PC-3 (cell line): ENCODE results near the gene TXNDC2. TPM values are rescaled to one million over a fixed set of nuclear protein-coding genes. Genes with fewer than 3 reads are reported as not detected.

Experiments
- ATAC-seq: fragments of 200-7000 bp; cut with Tn5 transposase; 2 replicates; pipeline ENCODE4 v1.9.1; 2020; ENCODE audit warnings: mild to moderate bottlenecking, moderate library complexity
- BruUV-seq: library from RNA; stranded (reverse); fragments of 400-500 nt; replicated peaks from 2 replicates; lab custom pipeline; 2021; lab: Mats Ljungman, UMichigan
- CTCF ChIA-PET: fragments of 300-600 bp; sonication (Branson Sonifier 250); formaldehyde crosslinking; loops from one replicate; lab custom pipeline; 2022; ENCODE audit warnings: antibody characterized with exemption; lab: Charles Lee
- POLR2A ChIA-PET: fragments of 300-600 bp; sonication (Branson Sonifier 250); formaldehyde crosslinking; loops from one replicate; lab custom pipeline; 2022; ENCODE audit warnings: antibody characterized with exemption; ENCODE audit not compliant: unreplicated experiment; lab: Charles Lee
- DNase-seq: peaks from one replicate; pipeline ENCODE4 v3.0.0-alpha.2; 2015
- H2AFZ ChIP-seq: fragments of 300-600 bp; sonication (generic); 2 replicates; pipeline ENCODE4 v1.6.0; 2016; ENCODE audit warnings: antibody characterized with exemption, low read length
- H3F3A ChIP-seq: fragments of 300-600 bp; sonication (generic); one replicate; pipeline ENCODE4 v1.6.0; 2017; ENCODE audit warnings: antibody characterized with exemption, low read length, control low read depth, mild to moderate bottlenecking; ENCODE audit not compliant: unreplicated experiment
- H3K27ac ChIP-seq: fragments of 300-600 bp; sonication (generic); 2 replicates; pipeline ENCODE4 v1.5.1; 2016; ENCODE audit warnings: mild to moderate bottlenecking, low read length
- H3K27me3 ChIP-seq: fragments of 300-600 bp; sonication (generic); 2 replicates; pipeline ENCODE4 v1.6.1; 2016; ENCODE audit warnings: low read length, mixed read lengths
- H3K36me3 ChIP-seq: fragments of 300-600 bp; sonication (generic); 2 replicates; pipeline ENCODE4 v1.6.1; 2016; ENCODE audit warnings: low read depth, mixed run types, low read length, mixed read lengths
- H3K4me1 ChIP-seq: fragments of 300-600 bp; sonication (generic); 2 replicates; pipeline ENCODE4 v1.5.1; 2016; ENCODE audit warnings: low read length; ENCODE audit not compliant: insufficient read depth
- H3K4me2 ChIP-seq: fragments of 300-600 bp; sonication (generic); 2 replicates; pipeline ENCODE4 v1.6.0; 2016; ENCODE audit warnings: low read length
- H3K4me3 ChIP-seq: fragments of 300-600 bp; sonication (generic); 2 replicates; pipeline ENCODE4 v1.5.1; 2016; ENCODE audit warnings: mild to moderate bottlenecking, low read length, mixed read lengths
- H3K79me2 ChIP-seq: fragments of 300-600 bp; sonication (generic); 2 replicates; pipeline ENCODE4 v1.6.1; 2017; ENCODE audit warnings: low read length, mixed read lengths
- H3K9ac ChIP-seq: fragments of 300-600 bp; sonication (generic); 2 replicates; pipeline ENCODE4 v1.6.0; 2016; ENCODE audit warnings: mild to moderate bottlenecking, low read length
- H3K9me2 ChIP-seq: fragments of 300-600 bp; sonication (generic); replicated peaks from 2 replicates; pipeline ENCODE4 v1.6.1; 2016; ENCODE audit warnings: mixed run types, low read length, mixed read lengths
- H3K9me3 ChIP-seq: fragments of 300-600 bp; sonication (generic); 2 replicates; pipeline ENCODE4 v1.6.1; 2016; ENCODE audit warnings: low read length, mixed read lengths
- H4K20me1 ChIP-seq: fragments of 300-600 bp; sonication (generic); 2 replicates; pipeline ENCODE4 v1.6.1; 2016; ENCODE audit warnings: low read length, mixed read lengths
- CTCF ChIP-seq: fragments of 300-600 bp; sonication (generic); conservative IDR thresholded peaks from 2 replicates; pipeline ENCODE4 v1.5.1; 2017; ENCODE audit warnings: antibody characterized with exemption, low read depth, mild to moderate bottlenecking, low read length
- EZH2 ChIP-seq: fragments of 300-600 bp; sonication (generic); IDR thresholded peaks from one replicate; pipeline ENCODE4 v1.6.1; 2017; ENCODE audit warnings: antibody characterized with exemption, mild to moderate bottlenecking, low read length; ENCODE audit not compliant: unreplicated experiment
- EZH2phosphoT487 ChIP-seq: fragments of 300-600 bp; sonication (generic); IDR thresholded peaks from 2 replicates; pipeline ENCODE4 v1.6.1; 2018; ENCODE audit warnings: mild to moderate bottlenecking, antibody characterized with exemption, low read length, borderline replicate concordance
- intact Hi-C: fragments of 100-400 bp; cut with micrococcal nuclease; formaldehyde crosslinking; loops from 2 replicates; pipeline ENCODE4 v1.9.0; 2023
- total RNA-seq: library from RNA; depleted of rRNA; stranded (reverse); fragments of >200 nt; gene quantifications from 2 replicates; pipeline ENCODE4 v1.2.3, GENCODE V29; 2014; rRNA removed

Gene TXNDC2
- total RNA-seq, 1 experiment from 2014 or later: 0.87 TPM

DNA sequence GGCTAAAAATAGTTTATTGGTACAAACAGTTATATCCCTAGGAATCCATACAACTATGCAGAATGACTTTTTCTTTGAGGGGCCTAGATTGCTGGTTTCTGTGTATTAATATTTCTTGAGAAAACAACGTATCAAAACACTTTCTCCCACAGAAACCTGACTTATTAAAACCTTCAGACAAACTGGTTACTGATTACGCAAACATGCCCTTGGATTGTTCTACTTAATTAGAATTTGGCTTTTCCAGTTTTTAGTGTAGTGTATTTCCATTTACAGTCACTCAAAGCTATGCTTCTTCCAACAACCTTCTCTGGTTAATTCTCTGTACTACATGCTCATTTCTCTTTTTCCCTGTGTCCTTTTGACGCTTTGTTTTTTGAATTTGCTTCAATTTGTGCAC is 48.1 kb downstream of the TXNDC2 start:
- no peaks in the 10 kb centered on the region for H3K9me2 ChIP-seq
- CTCF ChIA-PET: no interaction called here
- no TSS peak for BruUV-seq
- no peak overlapping the region for H3K9ac ChIP-seq
- no peak overlapping the region for H2AFZ ChIP-seq
- TF ChIP-seq EZH2 (no peak), CTCF (no peak), EZH2phosphoT487 (no peak)
- ATAC-seq (no peak), DNase-seq (no peak)
- H3K79me2 ChIP-seq: peaks cover 94% of the 10 kb centered on the region
- POLR2A ChIA-PET: no interaction called here
- H3F3A ChIP-seq: no peaks in the 10 kb centered on the region
- peaks cover 53% of the 10 kb centered on the region for H3K36me3 ChIP-seq
- H4K20me1 ChIP-seq: peaks cover 40% of the 10 kb centered on the region
- H3K4me2 ChIP-seq: no peak overlapping the region
- H3K9me3 ChIP-seq: no peaks in the 10 kb centered on the region
- no peak overlapping the region for H3K27ac ChIP-seq
- no peak overlapping the region for H3K4me3 ChIP-seq
- H3K27me3 ChIP-seq: no peaks in the 10 kb centered on the region
- intact Hi-C loops: no loop called here
- peaks cover 7% of the 10 kb centered on the region for H3K4me1 ChIP-seq

- no peak overlapping the region for H3K4me2 ChIP-seq
- no peak overlapping the region for H2AFZ ChIP-seq
- no peaks in the 10 kb centered on the region for H3K9me2 ChIP-seq
- H4K20me1 ChIP-seq: peaks cover 36% of the 10 kb centered on the region
- H3K9ac ChIP-seq: no peak overlapping the region
- DNase-seq (no peak), ATAC-seq (no peak)
- no peaks in the 10 kb centered on the region for H3F3A ChIP-seq
- H3K27me3 ChIP-seq: no peaks in the 10 kb centered on the region
- TF ChIP-seq EZH2phosphoT487 (no peak), EZH2 (no peak)
- no TSS peak for BruUV-seq
- H3K79me2 ChIP-seq: peaks cover 91% of the 10 kb centered on the region
- ChIA-PET POLR2A (no interaction called here), CTCF (no interaction called here)
- H3K4me1 ChIP-seq: peaks cover 3% of the 10 kb centered on the region
- intact Hi-C loops: no loop called here
- peaks cover 53% of the 10 kb centered on the region for H3K36me3 ChIP-seq
- H3K27ac ChIP-seq: no peak overlapping the region
- H3K9me3 ChIP-seq: no peaks in the 10 kb centered on the region
- H3K4me3 ChIP-seq: no peak overlapping the region
These were observed 48.5 kb downstream of the TXNDC2 start for GRCh38 chr18:9934274-9934673.

Other genes starting within 250 kb of the TXNDC2 start
- gene RAB31, start 177.7 kb upstream of the TXNDC2 start, total RNA-seq: 1.7 and 3.8 TPM in 2 replicates
- gene VAPA, start 28.0 kb downstream of the TXNDC2 start, total RNA-seq: 281 and 293 TPM in 2 replicates